Skin of body (tissue), 2 donors: ENCODE data around the gene UPF3A. TPM values are rescaled to one million over a fixed set of nuclear protein-coding genes. Genes with fewer than 3 reads are reported as not detected.
A peak's percentile ranks its signal among the peaks of the same experiment; 100 is the strongest.
"Not testable (repeated sequence)": the region's sequence is repeated elsewhere in the genome, so short reads cannot be mapped to it uniquely, and the experiment has no call there.

ENCODE experiments used
- DNase-seq: peaks from one replicate; lab custom pipeline; 2025; lab: John Stamatoyannopoulos, UW
- total RNA-seq: library from RNA; depleted of rRNA; stranded (reverse); fragments of >200 nt; gene quantifications from one replicate; pipeline ENCODE4 v1.2.3, GENCODE V29; 2014

The UPF3A gene
- total RNA-seq: 28.8 TPM

GRCh38 chr13:114281351-114282040, at the start of gene UPF3A:
TSS of gene UPF3A (plus strand) at chr13:114281601. CDS start at chr13:114281640, 39 bp downstream.
- DNase-seq: peak; percentile 82

- no peak for DNase-seq
Observed at GRCh38 chr13:114231886-114232285, 49.5 kb upstream of the UPF3A start.

- DNase-seq: no peak
Observed at GRCh38 chr13:114234266-114234644, 47.1 kb upstream of the UPF3A start.

GRCh38 chr13:114234645-114235421, 46.6 kb upstream of the UPF3A start, which contains the start of gene CDC16:
TSS of gene CDC16 (plus strand) at chr13:114234897. CDS start at chr13:114235085, 188 bp downstream.
- DNase-seq: peak; percentile 85

GRCh38 chr13:114235697-114236096, 45.7 kb upstream of the UPF3A start:
- DNase-seq: no peak

GRCh38 chr13:114236227-114236626, 45.2 kb upstream of the UPF3A start:
- DNase-seq: no peak

GRCh38 chr13:114237415-114238112, 43.8 kb upstream of the UPF3A start:
- no peak for DNase-seq

GRCh38 chr13:114241918-114242317, 39.5 kb upstream of the UPF3A start:
- DNase-seq: no peak

- DNase-seq: no peak
Observed at GRCh38 chr13:114243971-114244370, 37.4 kb upstream of the UPF3A start.

GRCh38 chr13:114244637-114245036, 36.8 kb upstream of the UPF3A start:
- no peak for DNase-seq

GRCh38 chr13:114248011-114248410, 33.4 kb upstream of the UPF3A start:
- no peak for DNase-seq

- DNase-seq: no peak
Observed at GRCh38 chr13:114249077-114249476, 32.3 kb upstream of the UPF3A start.

- not testable (repeated sequence) for DNase-seq
Observed at GRCh38 chr13:114251639-114252440, 29.6 kb upstream of the UPF3A start.

GRCh38 chr13:114256547-114256946, 24.9 kb upstream of the UPF3A start:
- DNase-seq: no peak

- DNase-seq: no peak
Observed at GRCh38 chr13:114257014-114257413, 24.4 kb upstream of the UPF3A start.

- no peak for DNase-seq
Observed at GRCh38 chr13:114258589-114258988, 22.8 kb upstream of the UPF3A start.

- DNase-seq: no peak
Observed at GRCh38 chr13:114259374-114259773, 22.0 kb upstream of the UPF3A start.

GRCh38 chr13:114259974-114260373, 21.4 kb upstream of the UPF3A start:
- no peak for DNase-seq

GRCh38 chr13:114260814-114261213, 20.6 kb upstream of the UPF3A start:
- no peak for DNase-seq

GRCh38 chr13:114261328-114261965, 20.0 kb upstream of the UPF3A start:
- no peak for DNase-seq

- no peak for DNase-seq
Observed at GRCh38 chr13:114263578-114263977, 17.8 kb upstream of the UPF3A start.
